Measurements from ENCODE around the gene RNF135.
"Not testable (repeated sequence)": the region's sequence is repeated elsewhere in the genome, so short reads cannot be mapped to it uniquely, and the experiment has no call there.

RNF135 gene

DNA sequence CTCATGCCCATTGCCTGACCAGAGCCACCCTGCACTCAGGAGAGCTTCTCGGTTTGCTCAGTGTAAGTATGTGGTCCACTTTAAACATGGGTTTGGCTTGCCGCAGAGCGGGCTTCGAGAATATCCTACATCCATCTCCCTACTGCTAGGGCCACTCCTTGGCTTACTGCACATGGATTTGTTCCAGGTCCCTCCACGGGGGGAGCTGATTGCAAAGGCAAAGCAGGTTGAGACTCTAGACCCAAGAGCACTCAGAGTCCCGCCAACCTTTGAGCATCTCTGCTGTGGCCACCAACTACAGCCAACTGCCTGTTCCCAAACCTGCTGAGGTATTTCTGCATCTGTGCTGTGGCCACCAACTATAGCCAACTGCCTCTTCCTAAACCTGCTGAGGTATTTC lies 26.4 kb downstream of the RNF135 start:
- TF ChIP-seq PAX5 (IDR thresholded peaks at IDR 0.05; ENCODE audit: insufficient read depth, low read length, severe bottlenecking) (no peak), POU2F2 (IDR thresholded peaks at IDR 0.05; ENCODE audit: low read depth, low read length) (no peak), TAF1 (IDR thresholded peaks at IDR 0.05; ENCODE audit: low read depth, low read length) (no peak), SPI1 (IDR thresholded peaks at IDR 0.05; ENCODE audit: low read depth, low read length) (no peak), POLR2AphosphoS5 (IDR thresholded peaks at IDR 0.05; ENCODE audit: low read depth, low read length) (no peak)
- no peak for DNase-seq (ENCODE audit: insufficient read length, low spot score)
- FAIRE-seq = no peak

- FAIRE-seq = no peak
These were observed 27.0 kb downstream of the RNF135 start for GRCh38 chr17:30997842-30998241.

GRCh38 chr17:31002047-31002446 lies 31.2 kb downstream of the RNF135 start:
- no peak for DNase-seq (ENCODE audit: insufficient read length, low spot score)
- no peak for FAIRE-seq
- TF ChIP-seq POU2F2 (IDR thresholded peaks at IDR 0.05; ENCODE audit: low read depth, low read length) (no peak), POLR2A (IDR thresholded peaks at IDR 0.05; ENCODE audit: low read depth, low read length) (no peak), SPI1 (IDR thresholded peaks at IDR 0.05; ENCODE audit: low read depth, low read length) (no peak), PAX5 (IDR thresholded peaks at IDR 0.05; ENCODE audit: insufficient read depth, low read length, severe bottlenecking) (no peak), TAF1 (IDR thresholded peaks at IDR 0.05; ENCODE audit: low read depth, low read length) (no peak), POLR2AphosphoS5 (IDR thresholded peaks at IDR 0.05; ENCODE audit: low read depth, low read length) (no peak)

More at GRCh38 chr17:30997842-30998241, 27.0 kb downstream of the RNF135 start:
- no peak for DNase-seq (ENCODE audit: insufficient read length, low spot score)
- no peak for TF ChIP-seq POU2F2 (IDR thresholded peaks at IDR 0.05; ENCODE audit: low read depth, low read length)
- no peak for TF ChIP-seq POLR2A (IDR thresholded peaks at IDR 0.05; ENCODE audit: low read depth, low read length)
- no peak for TF ChIP-seq POLR2AphosphoS5 (IDR thresholded peaks at IDR 0.05; ENCODE audit: low read depth, low read length)
- no peak for TF ChIP-seq PAX5 (IDR thresholded peaks at IDR 0.05; ENCODE audit: insufficient read depth, low read length, severe bottlenecking)
- no peak for TF ChIP-seq TAF1 (IDR thresholded peaks at IDR 0.05; ENCODE audit: low read depth, low read length)
- TF ChIP-seq SPI1 (IDR thresholded peaks at IDR 0.05; ENCODE audit: low read depth, low read length) = no peak

DNA sequence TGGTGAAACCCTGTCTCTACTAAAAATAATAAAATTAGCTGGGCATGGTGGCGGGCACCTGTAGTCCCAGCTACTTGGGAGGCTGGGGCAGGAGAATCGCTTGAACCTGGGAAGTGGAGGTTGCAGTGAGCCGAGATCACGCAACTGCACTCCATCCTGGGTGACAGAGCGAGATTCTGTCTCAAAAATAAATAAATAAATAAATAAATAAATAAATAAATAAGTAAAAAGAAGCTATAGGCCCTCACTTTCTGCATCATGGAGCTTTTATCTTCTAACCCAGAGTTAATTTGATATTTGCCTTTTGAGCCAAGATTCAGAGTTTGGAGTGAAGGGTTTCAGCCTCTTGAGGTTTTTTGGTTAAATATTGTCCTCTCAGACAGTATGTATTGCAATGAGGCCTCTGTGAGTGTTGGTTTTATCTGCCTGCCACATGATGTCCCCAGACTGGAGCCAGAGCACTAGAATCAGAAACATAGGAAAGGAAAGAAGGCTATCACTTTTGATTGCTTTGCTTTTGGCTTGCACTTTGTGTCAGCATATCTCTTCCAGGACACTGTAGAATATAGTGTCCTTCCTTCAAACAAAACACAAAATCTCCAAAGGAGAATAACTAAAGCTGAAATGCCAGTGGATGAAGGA lies 32.5 kb downstream of the RNF135 start:
- TF ChIP-seq SPI1 (IDR thresholded peaks at IDR 0.05; ENCODE audit: low read depth, low read length) (no peak), POLR2AphosphoS5 (IDR thresholded peaks at IDR 0.05; ENCODE audit: low read depth, low read length) (no peak), TAF1 (IDR thresholded peaks at IDR 0.05; ENCODE audit: low read depth, low read length) (no peak), PAX5 (IDR thresholded peaks at IDR 0.05; ENCODE audit: insufficient read depth, low read length, severe bottlenecking) (no peak), POU2F2 (IDR thresholded peaks at IDR 0.05; ENCODE audit: low read depth, low read length) (no peak), POLR2A (IDR thresholded peaks at IDR 0.05; ENCODE audit: low read depth, low read length) (no peak)
- DNase-seq (ENCODE audit: insufficient read length, low spot score) = no peak
- FAIRE-seq = no peak

GRCh38 chr17:31004160-31004559 lies 33.3 kb downstream of the RNF135 start:
- no peak for FAIRE-seq
- DNase-seq (ENCODE audit: insufficient read length, low spot score) = no peak
- TF ChIP-seq PAX5 (IDR thresholded peaks at IDR 0.05; ENCODE audit: insufficient read depth, low read length, severe bottlenecking) (no peak), POLR2A (IDR thresholded peaks at IDR 0.05; ENCODE audit: low read depth, low read length) (no peak), POU2F2 (IDR thresholded peaks at IDR 0.05; ENCODE audit: low read depth, low read length) (no peak), TAF1 (IDR thresholded peaks at IDR 0.05; ENCODE audit: low read depth, low read length) (no peak), POLR2AphosphoS5 (IDR thresholded peaks at IDR 0.05; ENCODE audit: low read depth, low read length) (no peak), SPI1 (IDR thresholded peaks at IDR 0.05; ENCODE audit: low read depth, low read length) (no peak)

GRCh38 chr17:31007695-31008373 lies 37.0 kb downstream of the RNF135 start:
- no peak for DNase-seq (ENCODE audit: insufficient read length, low spot score)
- TF ChIP-seq PAX5 (IDR thresholded peaks at IDR 0.05; ENCODE audit: insufficient read depth, low read length, severe bottlenecking) (no peak), TAF1 (IDR thresholded peaks at IDR 0.05; ENCODE audit: low read depth, low read length) (no peak), POLR2AphosphoS5 (IDR thresholded peaks at IDR 0.05; ENCODE audit: low read depth, low read length) (no peak), SPI1 (IDR thresholded peaks at IDR 0.05; ENCODE audit: low read depth, low read length) (no peak), POU2F2 (IDR thresholded peaks at IDR 0.05; ENCODE audit: low read depth, low read length) (no peak), POLR2A (IDR thresholded peaks at IDR 0.05; ENCODE audit: low read depth, low read length) (no peak)

DNA sequence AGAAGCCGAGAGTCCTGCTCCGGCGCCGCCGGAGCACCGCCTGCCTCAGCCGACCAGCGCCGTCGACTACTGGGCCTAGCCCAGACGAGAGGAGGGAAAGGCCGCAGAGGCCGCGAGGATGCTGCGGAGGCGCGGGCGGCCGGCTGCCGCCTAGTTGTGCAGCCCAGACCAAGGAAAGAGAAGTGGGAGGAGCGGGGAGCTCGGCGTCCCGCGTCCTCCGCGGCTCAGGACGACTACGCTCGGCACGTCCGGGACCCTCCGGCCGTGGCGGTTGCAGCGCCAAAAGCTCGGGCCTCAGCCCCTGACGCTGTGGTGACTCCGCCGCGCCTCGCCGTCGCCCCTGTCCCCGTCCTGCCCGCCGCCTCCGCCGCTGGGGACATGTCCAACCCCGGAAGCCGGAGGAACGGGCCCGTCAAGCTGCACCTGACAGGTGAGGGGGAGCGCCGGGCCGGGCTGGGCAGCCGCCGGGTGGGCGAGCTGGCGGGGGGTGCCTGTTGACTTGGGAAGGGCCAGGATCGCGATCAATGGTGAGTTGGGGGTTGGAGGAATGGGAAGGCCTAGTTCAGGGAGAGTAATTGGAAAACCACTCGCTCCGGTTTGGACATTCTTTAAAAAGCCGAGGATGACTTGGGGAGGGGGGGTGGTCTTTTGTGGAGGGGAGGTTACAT lies 37.7 kb downstream of the RNF135 start:
- peak; percentile 61 for DNase-seq (ENCODE audit: insufficient read length, low spot score)

More at GRCh38 chr17:31007695-31008373, 37.0 kb downstream of the RNF135 start:
- no peak for FAIRE-seq

DNA sequence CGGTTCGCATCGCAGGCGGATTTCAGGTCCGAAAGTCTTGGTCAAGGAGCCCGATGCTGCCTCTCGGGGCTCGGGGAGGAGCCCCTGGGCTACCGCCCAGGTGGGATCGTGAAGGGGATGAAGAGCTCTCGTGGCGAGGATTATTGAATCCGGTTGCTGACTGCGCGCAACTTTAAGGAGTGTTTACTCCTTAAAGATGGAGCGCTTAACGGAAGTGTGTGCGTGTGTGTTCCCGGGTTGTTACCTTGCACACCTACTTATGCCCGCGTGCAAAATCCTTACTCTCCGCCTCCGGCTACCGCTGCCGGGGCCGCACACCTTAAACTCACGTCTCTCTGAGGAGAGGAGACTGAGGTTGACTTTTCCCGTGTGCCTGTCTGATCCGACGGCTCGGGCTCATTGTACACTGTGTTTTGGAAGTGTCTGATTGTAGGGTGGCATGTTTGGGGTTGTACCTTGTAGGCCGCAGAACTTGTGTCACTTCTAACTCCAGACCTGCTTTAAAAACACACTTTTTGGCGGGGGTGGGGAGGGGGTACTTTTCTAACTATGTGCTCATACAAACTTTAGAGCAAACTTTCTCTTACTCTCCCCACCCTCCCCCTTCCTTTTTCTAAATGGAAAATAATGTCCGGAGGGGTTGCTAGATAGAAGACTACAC lies 38.3 kb downstream of the RNF135 start:
- FAIRE-seq = not testable (repeated sequence)

More for the DNA sequence above, 37.7 kb downstream of the RNF135 start:
- FAIRE-seq = peak; percentile 72
- no peak for TF ChIP-seq PAX5 (IDR thresholded peaks at IDR 0.05; ENCODE audit: insufficient read depth, low read length, severe bottlenecking)
- TF ChIP-seq POU2F2 (IDR thresholded peaks at IDR 0.05; ENCODE audit: low read depth, low read length) = no peak
- TF ChIP-seq POLR2A (IDR thresholded peaks at IDR 0.05; ENCODE audit: low read depth, low read length) = peak; percentile 43
- peak; percentile 59 for TF ChIP-seq SPI1 (IDR thresholded peaks at IDR 0.05; ENCODE audit: low read depth, low read length)
- no peak for TF ChIP-seq POLR2AphosphoS5 (IDR thresholded peaks at IDR 0.05; ENCODE audit: low read depth, low read length)
- 0 out of 2 replicates have a peak, but pooled peaks have one; percentile 9 for TF ChIP-seq TAF1 (IDR thresholded peaks at IDR 0.05; ENCODE audit: low read depth, low read length)

DNA sequence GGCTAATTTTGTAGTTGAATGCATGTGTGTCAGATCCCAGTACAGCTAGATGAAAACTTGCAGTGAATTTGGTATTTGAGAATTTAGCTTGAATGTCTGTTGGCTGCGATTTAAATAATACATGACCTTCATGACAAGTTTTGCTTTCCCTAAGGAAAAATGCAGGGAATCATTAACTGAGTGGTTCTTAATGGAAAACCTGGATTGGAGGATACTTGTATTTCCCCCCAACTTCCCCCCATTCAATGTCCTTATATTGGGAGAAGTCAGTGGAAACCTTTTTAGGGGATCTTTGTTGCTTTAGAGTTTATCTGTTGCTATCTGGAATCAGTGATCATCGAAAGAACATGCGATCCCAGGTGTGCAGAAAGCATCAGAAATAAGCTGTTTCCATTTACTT lies 39.2 kb downstream of the RNF135 start:
- FAIRE-seq = peak; percentile 58
- not testable (repeated sequence) for DNase-seq (ENCODE audit: insufficient read length, low spot score)

More for the DNA sequence above, 38.3 kb downstream of the RNF135 start:
- TF ChIP-seq POLR2A (IDR thresholded peaks at IDR 0.05; ENCODE audit: low read depth, low read length) = peak; percentile 1; the same call in 1 of the 2 replicates
- peak; percentile 34 for DNase-seq (ENCODE audit: insufficient read length, low spot score)

All from GM12891 (cell line).